Central memory CD8-positive, alpha-beta T cell (primary cell): Measurements from ENCODE around the gene UBE3B.
A peak's percentile ranks its signal among the peaks of the same experiment; 100 is the strongest.

ENCODE experiments used
- ATAC-seq: fragments of 150-1000 bp; cut with Tn5 transposase; replicated peaks from 2 replicates; pipeline ENCODE4 v1.10.0; 2022; ENCODE audit warnings: mild to moderate bottlenecking, moderate FRiP score, moderate number of reproducible peaks; ENCODE audit not compliant: poor library complexity, severe bottlenecking; ENCODE audit errors: extremely low read depth
- DNase-seq, 2 donors: peaks; one replicate each; pipeline ENCODE4 v3.0.0; 2021; ENCODE audit warnings: low spot score in 2 of 2
- H3K27ac Mint-ChIP-seq: one replicate; pipeline ENCODE4 v1.8.0; 2022; ENCODE audit warnings: low read depth, mild to moderate bottlenecking, moderate library complexity, mixed read lengths
- H3K27me3 Mint-ChIP-seq: one replicate; pipeline ENCODE4 v1.8.0; 2022; ENCODE audit warnings: mixed read lengths
- H3K36me3 Mint-ChIP-seq: one replicate; pipeline ENCODE4 v1.8.0; 2022; ENCODE audit warnings: mild to moderate bottlenecking, moderate library complexity, mixed read lengths; ENCODE audit not compliant: insufficient read depth
- H3K4me1 Mint-ChIP-seq: one replicate; pipeline ENCODE4 v1.8.0; 2022; ENCODE audit warnings: mixed read lengths
- H3K4me3 Mint-ChIP-seq: one replicate; pipeline ENCODE4 v1.8.0; 2022; ENCODE audit warnings: mild to moderate bottlenecking, moderate library complexity, mixed read lengths
- H3K9me3 Mint-ChIP-seq: one replicate; pipeline ENCODE4 v1.8.0; 2022; ENCODE audit warnings: mixed read lengths

The UBE3B gene

GRCh38 chr12:109572506-109572845 lies 95.0 kb downstream of the UBE3B start:
- no peak for DNase-seq
- Mint-ChIP-seq H3K4me3 (peak overlapping the region; percentile 95), H3K27ac (peak overlapping the region; percentile 97), H3K4me1 (peaks cover 27% of the 10 kb centered on the region), H3K36me3 (peaks cover 26% of the 10 kb centered on the region), H3K27me3 (no peaks in the 10 kb centered on the region), H3K9me3 (no peaks in the 10 kb centered on the region)
- ATAC-seq: no peak

GRCh38 chr12:109573029-109573913 lies 95.8 kb downstream of the UBE3B start, which contains the start of the genes MMAB and MVK:
TSS of gene MMAB (minus strand) at chr12:109573504. CDS start at chr12:109573480, 24 bp downstream.
TSS of gene MVK (plus strand) at chr12:109573794. CDS start at chr12:109574823, 1,029 bp downstream.
- Mint-ChIP-seq H3K27me3 (no peaks in the 10 kb centered on the region), H3K4me1 (peaks cover 27% of the 10 kb centered on the region)
- peak; percentile 95 for ATAC-seq

GRCh38 chr12:109573914-109574244 lies 96.4 kb downstream of the UBE3B start:
- Mint-ChIP-seq H3K9me3 (no peaks in the 10 kb centered on the region), H3K4me1 (peaks cover 27% of the 10 kb centered on the region), H3K27ac (peak overlapping the region; percentile 97), H3K27me3 (no peaks in the 10 kb centered on the region), H3K36me3 (peaks cover 23% of the 10 kb centered on the region), H3K4me3 (peak overlapping the region; percentile 95)
- peak; percentile 6 for ATAC-seq
- no peak for DNase-seq

More at GRCh38 chr12:109573029-109573913, 95.8 kb downstream of the UBE3B start, which contains the start of the genes MMAB and MVK:
- H3K27ac Mint-ChIP-seq: peak within 1 kb of the TSS; percentile 97
- peaks cover 19% of the 10 kb centered on the region for H3K36me3 Mint-ChIP-seq
- peak; percentile 95 to 98 for DNase-seq
- no peaks in the 10 kb centered on the region for H3K9me3 Mint-ChIP-seq
- H3K4me3 Mint-ChIP-seq: peak within 1 kb of the TSS; percentile 95

- no peak overlapping the region for H3K4me3 Mint-ChIP-seq
- no peak overlapping the region for H3K27ac Mint-ChIP-seq
- peaks cover 23% of the 10 kb centered on the region for H3K36me3 Mint-ChIP-seq
Measured at GRCh38 chr12:109575683-109576082, 98.2 kb downstream of the UBE3B start.

GRCh38 chr12:109577311-109577710 lies 99.9 kb downstream of the UBE3B start:
- Mint-ChIP-seq H3K4me3 (no peak overlapping the region), H3K36me3 (peaks cover 21% of the 10 kb centered on the region), H3K4me1 (peaks cover 27% of the 10 kb centered on the region), H3K27me3 (no peaks in the 10 kb centered on the region), H3K27ac (no peak overlapping the region), H3K9me3 (no peaks in the 10 kb centered on the region)
- ATAC-seq: no peak
- DNase-seq: no peak

More at GRCh38 chr12:109575683-109576082, 98.2 kb downstream of the UBE3B start:
- no peaks in the 10 kb centered on the region for H3K27me3 Mint-ChIP-seq
- peaks cover 27% of the 10 kb centered on the region for H3K4me1 Mint-ChIP-seq
- ATAC-seq (no peak), DNase-seq (no peak)
- no peaks in the 10 kb centered on the region for H3K9me3 Mint-ChIP-seq

GRCh38 chr12:109578330-109578927 lies 101.0 kb downstream of the UBE3B start:
- no peak for ATAC-seq
- H3K27ac Mint-ChIP-seq: no peak overlapping the region
- H3K9me3 Mint-ChIP-seq: no peaks in the 10 kb centered on the region
- no peaks in the 10 kb centered on the region for H3K27me3 Mint-ChIP-seq
- DNase-seq: no peak
- peaks cover 17% of the 10 kb centered on the region for H3K4me1 Mint-ChIP-seq
- H3K4me3 Mint-ChIP-seq: no peak overlapping the region
- peaks cover 15% of the 10 kb centered on the region for H3K36me3 Mint-ChIP-seq

- peaks cover 11% of the 10 kb centered on the region for H3K36me3 Mint-ChIP-seq
Measured at GRCh38 chr12:109579639-109580038, 102.2 kb downstream of the UBE3B start.

GRCh38 chr12:109580272-109580671 lies 102.8 kb downstream of the UBE3B start:
- no peak for DNase-seq
- Mint-ChIP-seq H3K9me3 (no peaks in the 10 kb centered on the region), H3K4me3 (no peak overlapping the region), H3K27me3 (no peaks in the 10 kb centered on the region), H3K27ac (no peak overlapping the region), H3K4me1 (no peaks in the 10 kb centered on the region), H3K36me3 (peaks cover 13% of the 10 kb centered on the region)
- no peak for ATAC-seq

More at GRCh38 chr12:109579639-109580038, 102.2 kb downstream of the UBE3B start:
- H3K9me3 Mint-ChIP-seq: no peaks in the 10 kb centered on the region
- no peak overlapping the region for H3K27ac Mint-ChIP-seq
- DNase-seq (no peak), ATAC-seq (no peak)
- peaks cover 6% of the 10 kb centered on the region for H3K4me1 Mint-ChIP-seq
- no peak overlapping the region for H3K4me3 Mint-ChIP-seq
- no peaks in the 10 kb centered on the region for H3K27me3 Mint-ChIP-seq

- Mint-ChIP-seq H3K27ac (no peak overlapping the region), H3K4me1 (no peaks in the 10 kb centered on the region), H3K36me3 (peaks cover 16% of the 10 kb centered on the region), H3K9me3 (no peaks in the 10 kb centered on the region), H3K27me3 (no peaks in the 10 kb centered on the region), H3K4me3 (no peak overlapping the region)
- ATAC-seq: no peak
- DNase-seq: no peak
Measured at GRCh38 chr12:109580684-109581333, 103.4 kb downstream of the UBE3B start.

GRCh38 chr12:109581334-109581691 lies 103.9 kb downstream of the UBE3B start:
- H3K27ac Mint-ChIP-seq: no peak overlapping the region
- H3K36me3 Mint-ChIP-seq: peaks cover 17% of the 10 kb centered on the region
- H3K4me3 Mint-ChIP-seq: no peak overlapping the region
- H3K4me1 Mint-ChIP-seq: no peaks in the 10 kb centered on the region
- no peaks in the 10 kb centered on the region for H3K27me3 Mint-ChIP-seq
- no peaks in the 10 kb centered on the region for H3K9me3 Mint-ChIP-seq
- ATAC-seq (no peak), DNase-seq (no peak)

- H3K9me3 Mint-ChIP-seq: no peaks in the 10 kb centered on the region
- H3K4me3 Mint-ChIP-seq: no peak overlapping the region
- DNase-seq (no peak), ATAC-seq (no peak)
- no peaks in the 10 kb centered on the region for H3K27me3 Mint-ChIP-seq
- no peaks in the 10 kb centered on the region for H3K4me1 Mint-ChIP-seq
- H3K36me3 Mint-ChIP-seq: peaks cover 16% of the 10 kb centered on the region
- H3K27ac Mint-ChIP-seq: no peak overlapping the region
Measured at GRCh38 chr12:109581856-109582255, 104.4 kb downstream of the UBE3B start.

- DNase-seq (no peak), ATAC-seq (no peak)
- H3K27me3 Mint-ChIP-seq: no peaks in the 10 kb centered on the region
- H3K9me3 Mint-ChIP-seq: no peaks in the 10 kb centered on the region
- H3K4me3 Mint-ChIP-seq: no peak overlapping the region
- H3K27ac Mint-ChIP-seq: no peak overlapping the region
- H3K36me3 Mint-ChIP-seq: peaks cover 16% of the 10 kb centered on the region
- H3K4me1 Mint-ChIP-seq: no peaks in the 10 kb centered on the region
Measured at GRCh38 chr12:109582636-109583035, 105.2 kb downstream of the UBE3B start.
